Rectal smooth muscle tissue (tissue), 1 donor: ENCODE results near the gene ELOF1.

Experiments used
- H3K27ac ChIP-seq: one replicate; pipeline ENCODE4 v1.7.0; 2013; ENCODE audit warnings: low read depth, low read length, inconsistent platforms
- H3K27me3 ChIP-seq: one replicate; pipeline ENCODE4 v1.7.0; 2013; ENCODE audit warnings: low read length; ENCODE audit not compliant: control insufficient read depth, insufficient read depth
- H3K36me3 ChIP-seq: one replicate; pipeline ENCODE4 v1.7.0; 2013; ENCODE audit warnings: low read length; ENCODE audit not compliant: control insufficient read depth, insufficient read depth
- H3K4me1 ChIP-seq: one replicate; pipeline ENCODE4 v1.7.0; 2013; ENCODE audit warnings: low read length; ENCODE audit not compliant: control insufficient read depth, insufficient read depth
- H3K4me3 ChIP-seq: one replicate; pipeline ENCODE4 v1.7.0; 2013; ENCODE audit warnings: low read length
- H3K9ac ChIP-seq: one replicate; pipeline ENCODE4 v1.7.0; 2013; ENCODE audit warnings: low read length

ELOF1 gene

DNA sequence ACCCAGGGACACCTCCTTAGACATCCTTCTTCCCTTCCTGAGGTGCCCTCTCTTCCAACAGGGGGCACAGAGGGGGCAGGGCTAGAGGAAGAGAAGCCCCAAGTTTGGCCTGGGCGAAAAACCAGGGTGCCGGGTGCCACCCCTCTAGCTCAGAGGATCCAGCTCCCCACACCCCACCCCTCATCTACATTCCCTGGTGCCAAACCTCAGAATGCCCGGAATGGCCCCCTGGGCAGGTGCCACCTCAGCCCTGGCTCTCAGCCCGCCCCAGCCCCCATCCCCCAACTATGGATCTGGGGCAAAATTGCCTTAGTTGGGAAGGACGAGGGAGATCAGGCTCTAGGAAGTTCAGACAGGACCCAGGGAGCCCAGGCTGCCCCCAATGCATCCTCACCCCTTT is 18.4 kb downstream of the ELOF1 start:
- no peaks in the 10 kb centered on the region for H3K36me3 ChIP-seq
- H3K9ac ChIP-seq = peak overlapping the region; percentile 45
- peaks cover 12% of the 10 kb centered on the region for H3K4me1 ChIP-seq
- H3K4me3 ChIP-seq = peak overlapping the region; percentile 68
- peaks cover 5% of the 10 kb centered on the region for H3K27me3 ChIP-seq
- H3K27ac ChIP-seq = peak overlapping the region; percentile 100

DNA sequence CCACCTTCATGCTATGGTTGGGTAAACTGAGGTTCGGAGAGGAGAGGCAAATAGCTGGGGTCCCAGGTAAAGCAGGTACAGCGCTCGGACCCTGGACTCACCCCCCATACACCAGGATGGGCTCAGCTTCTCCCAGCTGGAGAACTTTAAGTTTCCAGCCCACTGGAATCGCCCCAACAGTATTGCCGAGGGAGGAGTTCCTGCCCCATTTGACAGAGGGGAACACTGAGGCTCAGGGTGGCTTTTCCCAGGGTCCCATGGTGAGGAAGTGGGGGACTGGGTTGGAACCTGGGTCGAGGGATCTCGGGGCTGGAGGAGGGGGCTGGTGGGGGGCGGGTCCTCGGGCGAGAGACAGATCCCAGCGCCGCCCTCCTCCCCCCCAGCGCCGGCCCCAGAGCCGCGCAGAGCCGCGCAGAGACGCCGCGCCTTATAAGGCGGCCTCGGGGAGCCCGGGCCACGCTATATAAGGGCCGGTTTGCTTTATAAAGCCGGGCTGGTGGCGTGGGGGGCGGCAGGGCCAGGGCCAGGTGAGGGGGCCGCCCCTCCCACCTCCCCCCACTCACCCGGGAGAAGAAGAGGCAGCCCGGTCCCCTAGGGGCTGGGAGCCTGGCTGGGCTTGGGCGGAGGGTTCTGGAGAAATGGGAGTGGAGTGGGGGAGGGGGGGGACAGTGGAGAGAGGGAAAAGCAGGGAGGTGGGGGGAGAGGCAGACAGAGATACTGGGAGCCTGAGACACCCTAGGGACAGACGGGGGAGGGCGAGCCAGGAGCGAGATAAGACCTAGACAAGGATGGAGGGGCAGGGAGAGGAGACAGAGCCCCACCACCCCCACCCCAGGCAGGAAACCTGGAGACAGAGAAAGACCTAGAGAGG is 19.3 kb downstream of the ELOF1 start:
- H3K4me3 ChIP-seq = peak overlapping the region; percentile 83
- H3K27ac ChIP-seq = peak overlapping the region; percentile 100

DNA sequence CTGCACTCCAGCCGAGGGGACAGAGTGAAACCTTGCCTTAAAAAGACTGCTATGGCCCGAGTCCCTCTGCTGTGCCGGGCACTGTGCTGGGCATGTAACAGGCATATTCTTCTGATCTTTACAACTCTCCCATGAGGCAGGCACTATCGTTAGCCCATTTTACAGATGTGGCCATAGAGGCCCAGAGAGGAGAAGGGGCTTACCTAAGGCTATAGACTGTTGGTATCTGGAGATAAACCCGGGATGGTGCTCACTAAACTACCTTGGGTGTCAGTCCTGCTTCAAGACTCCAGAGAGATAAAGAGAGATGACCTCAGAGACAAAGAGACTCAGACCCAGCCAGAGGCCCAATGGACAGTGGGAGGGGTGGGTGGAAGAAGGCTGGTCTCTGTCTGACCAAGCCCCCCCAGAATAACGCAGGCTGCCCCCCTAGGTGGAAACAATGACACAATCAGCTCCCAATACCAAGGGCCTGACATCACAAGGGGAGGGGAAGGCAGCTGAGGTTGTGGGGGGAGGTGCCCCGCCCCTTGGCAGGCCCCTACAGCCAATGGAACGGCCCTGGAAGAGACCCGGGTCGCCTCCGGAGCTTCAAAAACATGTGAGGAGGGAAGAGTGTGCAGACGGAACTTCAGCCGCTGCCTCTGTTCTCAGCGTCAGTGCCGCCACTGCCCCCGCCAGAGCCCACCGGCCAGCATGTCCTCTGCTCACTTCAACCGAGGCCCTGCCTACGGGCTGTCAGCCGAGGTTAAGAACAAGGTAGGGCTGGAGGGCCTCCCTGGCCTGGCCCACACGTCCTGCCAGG is 20.6 kb downstream of the ELOF1 start, which contains the start of gene CNN1:
Gene CNN1, plus strand, starts transcription at position 620 of the 805 bp plus-strand sequence. Its CDS starts 77 bp downstream, at position 697.
- peaks cover 20% of the 10 kb centered on the region for H3K4me1 ChIP-seq
- H3K36me3 ChIP-seq = no peaks in the 10 kb centered on the region
- H3K4me3 ChIP-seq = peak within 1 kb of the TSS; percentile 83
- peak within 1 kb of the TSS; percentile 100 for H3K27ac ChIP-seq
- peak within 1 kb of the TSS; percentile 96 for H3K9ac ChIP-seq
- H3K27me3 ChIP-seq = peaks cover 5% of the 10 kb centered on the region

More for the DNA sequence above, 19.3 kb downstream of the ELOF1 start:
- H3K36me3 ChIP-seq = no peaks in the 10 kb centered on the region
- H3K27me3 ChIP-seq = peaks cover 5% of the 10 kb centered on the region
- H3K9ac ChIP-seq = peak overlapping the region; percentile 96
- peaks cover 21% of the 10 kb centered on the region for H3K4me1 ChIP-seq

DNA sequence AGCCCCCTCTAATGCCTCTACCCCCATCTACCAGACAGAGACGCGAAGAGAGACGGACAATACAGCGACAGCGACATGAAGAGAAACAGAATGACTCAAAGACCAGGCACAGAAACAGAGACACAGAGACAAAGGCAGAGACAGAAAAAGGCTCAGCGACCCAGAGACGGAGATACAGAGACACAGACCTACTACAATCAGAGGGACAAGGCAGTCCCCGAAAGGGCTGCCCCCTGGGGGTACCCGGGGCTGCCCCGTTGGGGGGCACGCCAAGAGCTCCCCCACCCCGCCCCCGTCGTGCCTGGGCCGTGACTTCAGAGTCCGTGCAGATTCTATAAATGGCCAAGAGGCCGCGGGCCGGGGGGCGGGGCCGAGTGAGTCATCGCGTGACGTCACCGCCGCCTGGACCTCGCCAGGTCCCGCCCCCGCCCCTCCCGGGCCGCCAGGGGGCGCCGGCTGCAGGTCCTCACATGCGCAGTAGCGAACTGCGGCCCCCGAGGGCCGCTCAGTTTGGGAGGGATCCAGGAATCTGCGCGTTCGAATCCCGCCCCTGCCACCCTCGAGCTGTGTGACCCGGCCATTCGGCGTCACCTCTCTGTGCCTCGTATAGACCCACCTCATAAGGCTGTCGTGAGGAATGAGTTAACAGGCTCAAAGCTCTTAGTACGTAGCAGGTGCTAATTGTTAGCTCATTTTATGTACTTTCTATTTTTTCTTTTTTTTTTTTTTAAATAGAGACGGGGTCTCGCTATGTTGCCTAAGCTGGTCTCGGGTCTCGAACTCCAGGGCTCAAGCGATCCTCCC is 23.0 kb downstream of the ELOF1 start:
- H3K27me3 ChIP-seq = peaks cover 5% of the 10 kb centered on the region

DNA sequence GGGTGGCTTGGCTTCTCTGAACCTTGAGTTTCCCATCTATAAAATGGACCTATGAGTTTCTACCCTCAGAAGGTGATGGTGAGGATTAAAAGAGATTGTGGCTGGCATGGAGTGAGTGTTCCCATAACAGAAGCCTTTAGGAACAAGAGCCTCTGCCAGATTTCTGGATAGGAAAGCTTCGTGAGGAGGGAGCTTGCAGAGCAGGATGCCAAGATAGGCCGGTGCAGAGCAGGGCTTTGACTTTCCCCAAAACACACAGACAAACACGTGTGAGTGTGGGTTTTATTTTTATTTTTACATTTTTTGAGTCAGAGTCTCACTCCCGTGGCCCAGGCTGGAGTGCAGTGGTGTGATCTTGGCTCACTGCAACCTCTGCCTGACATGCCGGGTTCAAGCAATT is 24.1 kb downstream of the ELOF1 start:
- Histone ChIP-seq H3K4me3 (no peak overlapping the region), H3K27ac (peak overlapping the region; percentile 96), H3K4me1 (peaks cover 20% of the 10 kb centered on the region), H3K36me3 (no peaks in the 10 kb centered on the region), H3K9ac (no peak overlapping the region), H3K27me3 (peaks cover 2% of the 10 kb centered on the region)

More for the DNA sequence above, 23.0 kb downstream of the ELOF1 start:
- H3K4me1 ChIP-seq = peaks cover 20% of the 10 kb centered on the region
- H3K4me3 ChIP-seq = peak overlapping the region; percentile 42
- peak overlapping the region; percentile 42 for H3K9ac ChIP-seq
- peak overlapping the region; percentile 96 for H3K27ac ChIP-seq
- H3K36me3 ChIP-seq = no peaks in the 10 kb centered on the region

DNA sequence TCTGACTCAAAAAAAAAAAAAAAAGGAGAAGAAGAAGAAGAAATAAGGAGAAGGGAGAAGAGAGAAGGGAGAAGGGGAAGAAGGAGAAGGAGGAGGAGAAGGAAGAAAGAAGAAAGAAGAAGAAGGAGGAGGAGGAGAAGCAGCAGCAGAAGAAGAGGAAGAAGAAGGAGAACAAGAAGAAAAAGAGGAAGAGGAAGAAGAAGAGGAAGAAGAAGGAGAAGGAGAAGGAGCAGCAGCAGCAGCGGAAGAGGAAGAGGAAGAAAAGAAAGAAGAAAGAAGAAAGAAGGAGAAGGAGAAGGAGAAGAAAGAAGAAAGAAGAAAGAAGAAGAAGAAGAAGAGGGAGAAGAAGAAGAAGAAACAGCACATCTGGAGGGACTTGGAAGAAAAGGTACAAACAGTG is 24.5 kb downstream of the ELOF1 start:
- Histone ChIP-seq H3K4me3 (no peak overlapping the region), H3K9ac (no peak overlapping the region), H3K36me3 (no peaks in the 10 kb centered on the region), H3K4me1 (peaks cover 20% of the 10 kb centered on the region), H3K27ac (peak overlapping the region; percentile 96), H3K27me3 (peaks cover 2% of the 10 kb centered on the region)

DNA sequence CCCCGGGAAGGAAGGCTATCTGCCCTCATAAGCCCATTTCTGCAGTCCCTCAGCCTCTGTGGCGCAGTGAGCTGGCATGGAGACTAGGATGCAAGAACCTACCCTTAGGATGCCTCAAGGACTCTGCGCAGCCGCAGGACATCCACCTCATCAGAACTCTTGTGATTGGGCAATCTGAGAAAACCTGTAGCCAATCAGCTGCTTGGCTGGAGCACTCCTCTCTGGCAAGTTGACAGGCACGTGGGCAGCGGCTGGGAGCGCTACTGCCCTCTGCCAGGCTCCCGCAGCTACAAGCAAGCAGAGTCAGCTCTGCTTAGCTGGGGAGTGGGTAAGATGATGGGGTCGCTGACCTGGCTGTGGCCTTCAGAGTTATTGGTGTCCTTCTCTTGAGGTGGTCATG is 28.6 kb downstream of the ELOF1 start:
- Histone ChIP-seq H3K4me1 (peaks cover 21% of the 10 kb centered on the region), H3K36me3 (no peaks in the 10 kb centered on the region), H3K4me3 (no peak overlapping the region), H3K27ac (peak overlapping the region; percentile 55), H3K9ac (no peak overlapping the region), H3K27me3 (no peaks in the 10 kb centered on the region)

DNA sequence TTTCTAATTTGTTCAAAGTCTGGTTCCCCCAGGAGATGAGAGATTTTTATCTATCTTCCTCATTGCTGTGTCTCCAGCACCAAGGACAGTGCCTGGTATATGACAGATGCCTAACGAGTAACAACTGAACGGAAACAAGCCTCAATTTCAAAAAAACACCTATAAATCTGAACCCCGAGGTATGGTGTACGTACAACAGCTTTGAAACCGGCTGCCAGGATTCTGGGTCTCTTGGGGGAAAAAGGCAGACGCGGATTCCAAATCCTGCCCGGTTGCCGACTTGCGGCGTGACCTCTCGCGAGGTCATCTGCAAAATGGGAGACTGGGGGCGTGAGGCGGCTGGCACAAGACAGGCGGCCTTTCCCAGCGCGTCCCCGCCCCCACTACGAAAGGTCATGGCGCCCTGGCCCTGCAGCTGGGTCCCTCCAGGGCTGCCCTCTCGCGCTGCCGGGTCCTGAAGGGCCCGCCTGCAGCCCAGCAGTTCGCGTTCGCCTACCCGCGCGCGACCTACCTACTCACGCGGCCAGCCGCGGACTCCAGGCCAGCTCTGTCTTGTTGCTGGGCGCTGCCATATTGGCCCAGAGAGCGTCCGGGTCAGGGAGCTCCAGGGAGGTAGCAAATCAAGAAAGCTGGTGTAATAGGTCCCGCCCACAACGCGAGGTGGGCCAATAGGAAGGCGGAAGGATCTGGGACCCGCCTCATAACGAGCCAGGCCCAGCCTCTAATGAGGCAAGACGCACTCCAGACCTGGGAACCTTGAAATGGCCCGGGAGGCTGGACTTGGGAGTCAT is 30.3 kb downstream of the ELOF1 start, which contains the start of gene ECSIT:
Gene ECSIT, minus strand, starts transcription at position 584 of the 791 bp plus-strand sequence. CDS start 9,964 bp downstream, outside the sequence.
- peak within 1 kb of the TSS; percentile 53 for H3K9ac ChIP-seq
- no peaks in the 10 kb centered on the region for H3K36me3 ChIP-seq
- H3K27ac ChIP-seq = peak within 1 kb of the TSS; percentile 92
- peaks cover 12% of the 10 kb centered on the region for H3K4me1 ChIP-seq
- no peaks in the 10 kb centered on the region for H3K27me3 ChIP-seq
- H3K4me3 ChIP-seq = peak within 1 kb of the TSS; percentile 90

DNA sequence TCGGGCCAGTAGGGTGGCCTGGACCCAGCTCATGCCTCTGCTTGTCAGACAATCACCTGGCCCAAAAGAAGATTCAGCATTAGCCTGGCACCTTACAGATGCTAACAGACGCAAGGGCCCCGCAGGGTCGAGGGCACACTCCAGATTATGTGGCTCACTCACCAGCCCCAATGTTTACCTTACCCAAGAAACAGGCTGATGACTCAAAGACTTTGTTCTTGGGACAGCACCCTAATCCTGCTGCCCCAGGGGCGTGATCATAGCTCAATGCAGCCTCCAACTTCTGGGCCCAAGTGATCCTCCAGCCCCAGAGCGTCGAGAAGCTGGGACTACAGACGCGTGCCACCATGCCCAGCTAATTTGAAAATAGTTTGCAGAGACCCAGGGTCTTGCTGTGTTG is 39.9 kb downstream of the ELOF1 start:
- Histone ChIP-seq H3K27ac (no peak overlapping the region), H3K4me3 (no peak overlapping the region), H3K36me3 (peaks cover 7% of the 10 kb centered on the region), H3K27me3 (no peaks in the 10 kb centered on the region), H3K4me1 (no peaks in the 10 kb centered on the region), H3K9ac (no peak overlapping the region)

DNA sequence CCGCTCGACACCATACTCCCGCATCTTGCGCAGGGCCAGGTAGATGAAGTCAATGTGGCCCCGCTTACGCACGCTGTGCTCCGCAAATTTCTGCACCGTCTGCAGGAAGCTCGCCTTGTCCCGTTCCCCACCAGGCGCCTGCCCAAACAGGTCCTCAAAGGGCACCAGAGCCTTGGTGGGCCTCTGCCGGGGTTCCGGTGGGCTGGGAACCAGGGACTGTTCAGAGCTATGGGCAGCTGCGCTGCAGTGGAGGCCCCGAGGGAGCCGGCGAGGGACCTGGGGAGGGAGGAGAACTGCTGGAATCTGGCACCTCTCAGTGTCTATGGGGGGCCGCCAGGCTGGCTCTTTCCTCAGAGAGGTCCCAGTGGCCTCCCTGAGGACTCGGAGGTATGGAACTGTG is 45.1 kb downstream of the ELOF1 start:
- Histone ChIP-seq H3K4me3 (no peak overlapping the region), H3K4me1 (no peaks in the 10 kb centered on the region), H3K36me3 (peaks cover 13% of the 10 kb centered on the region), H3K27me3 (no peaks in the 10 kb centered on the region), H3K27ac (no peak overlapping the region), H3K9ac (no peak overlapping the region)

DNA sequence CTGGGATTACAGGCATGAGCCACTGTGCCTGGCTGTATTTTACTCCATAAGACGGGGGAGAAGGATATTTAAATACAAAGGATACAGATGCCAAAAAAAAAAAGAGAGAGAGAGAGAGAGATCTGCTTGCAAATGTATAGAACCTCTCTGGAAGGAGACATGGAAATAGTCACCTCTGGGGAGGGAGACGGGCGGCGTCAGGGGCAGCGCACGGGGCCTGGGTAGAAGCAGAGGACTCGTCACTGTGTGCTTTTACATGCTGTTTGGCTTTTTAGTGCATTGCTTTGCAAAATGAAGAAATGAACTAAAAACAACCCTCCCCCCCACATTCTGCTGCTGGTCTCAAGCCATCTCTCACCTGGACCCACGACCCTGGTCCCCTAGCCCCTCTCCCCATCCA is 48.6 kb downstream of the ELOF1 start:
- H3K27me3 ChIP-seq = no peaks in the 10 kb centered on the region
- no peak overlapping the region for H3K9ac ChIP-seq
- H3K4me1 ChIP-seq = no peaks in the 10 kb centered on the region
- H3K36me3 ChIP-seq = peaks cover 8% of the 10 kb centered on the region
- no peak overlapping the region for H3K4me3 ChIP-seq
- H3K27ac ChIP-seq = no peak overlapping the region
